ENCODE measurements around the gene ADCK2.

The ADCK2 gene

DNA sequence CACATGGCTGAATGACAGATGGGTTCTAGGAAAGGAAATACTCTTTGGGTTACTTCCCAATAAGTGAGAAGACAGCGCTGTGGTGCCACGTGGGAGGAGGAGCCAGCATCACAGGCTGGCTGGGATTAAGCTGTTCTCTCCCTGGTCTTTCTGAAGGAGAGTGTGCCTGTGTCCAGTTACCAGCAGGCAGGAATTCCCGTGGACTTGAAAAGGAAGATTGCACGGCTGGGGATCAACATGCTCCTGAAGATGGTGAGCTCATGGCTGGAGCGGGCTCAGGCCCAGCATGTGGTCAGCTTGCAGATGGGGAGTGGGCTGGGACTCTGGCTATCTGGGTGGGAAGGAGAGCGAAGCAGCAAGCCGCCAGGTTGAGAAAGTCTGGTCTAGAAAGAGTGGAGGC lies 8.1 kb downstream of the ADCK2 start:
- TF ChIP-seq, protein P1, sequence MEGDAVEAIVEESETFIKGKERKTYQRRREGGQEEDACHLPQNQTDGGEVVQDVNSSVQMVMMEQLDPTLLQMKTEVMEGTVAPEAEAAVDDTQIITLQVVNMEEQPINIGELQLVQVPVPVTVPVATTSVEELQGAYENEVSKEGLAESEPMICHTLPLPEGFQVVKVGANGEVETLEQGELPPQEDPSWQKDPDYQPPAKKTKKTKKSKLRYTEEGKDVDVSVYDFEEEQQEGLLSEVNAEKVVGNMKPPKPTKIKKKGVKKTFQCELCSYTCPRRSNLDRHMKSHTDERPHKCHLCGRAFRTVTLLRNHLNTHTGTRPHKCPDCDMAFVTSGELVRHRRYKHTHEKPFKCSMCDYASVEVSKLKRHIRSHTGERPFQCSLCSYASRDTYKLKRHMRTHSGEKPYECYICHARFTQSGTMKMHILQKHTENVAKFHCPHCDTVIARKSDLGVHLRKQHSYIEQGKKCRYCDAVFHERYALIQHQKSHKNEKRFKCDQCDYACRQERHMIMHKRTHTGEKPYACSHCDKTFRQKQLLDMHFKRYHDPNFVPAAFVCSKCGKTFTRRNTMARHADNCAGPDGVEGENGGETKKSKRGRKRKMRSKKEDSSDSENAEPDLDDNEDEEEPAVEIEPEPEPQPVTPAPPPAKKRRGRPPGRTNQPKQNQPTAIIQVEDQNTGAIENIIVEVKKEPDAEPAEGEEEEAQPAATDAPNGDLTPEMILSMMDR (IDR thresholded peaks at IDR 0.05): no peak

DNA sequence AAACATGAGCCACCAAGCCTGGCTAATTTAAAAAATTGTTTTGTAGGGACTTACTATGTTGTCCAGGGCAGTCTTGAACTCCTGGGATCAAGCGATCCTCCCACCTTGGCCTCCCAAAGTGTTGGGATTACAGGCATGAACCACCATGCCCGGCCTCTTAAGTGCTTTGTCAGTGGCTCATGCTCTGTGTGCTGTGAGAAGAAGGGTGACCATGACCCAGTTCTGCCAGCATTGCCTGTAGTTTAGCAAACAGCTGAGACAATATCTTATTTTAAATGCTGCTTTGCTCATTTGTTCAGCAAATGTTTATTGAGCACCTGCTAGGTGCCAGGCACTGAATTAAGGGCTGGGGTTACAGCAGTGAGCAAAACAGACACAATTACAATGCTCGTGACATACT lies 9.0 kb downstream of the ADCK2 start:
- TF ChIP-seq, protein P1 (IDR thresholded peaks at IDR 0.05): no peak

DNA sequence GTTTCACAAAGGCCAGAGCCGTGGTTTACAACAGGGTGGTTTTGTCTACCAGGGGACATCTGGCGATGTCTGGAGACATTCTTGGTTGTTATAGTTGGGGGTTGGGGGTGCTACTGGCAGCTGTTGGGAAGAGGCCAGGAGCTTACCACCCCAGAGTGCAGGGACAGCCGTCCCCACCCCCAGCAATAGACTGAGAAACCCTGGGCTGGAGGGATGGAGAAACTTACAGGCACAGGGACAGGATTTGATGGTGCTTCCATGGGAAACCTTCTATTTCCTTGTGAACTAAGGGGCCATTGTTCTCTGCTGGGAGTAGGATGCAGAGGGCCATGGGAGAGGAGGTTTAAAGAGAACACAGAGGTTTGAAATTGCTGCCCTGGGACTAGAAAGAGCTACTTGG lies 10.9 kb downstream of the ADCK2 start:
- TF ChIP-seq, protein P1 (IDR thresholded peaks at IDR 0.05): no peak

GRCh38 chr7:140684066-140684950 lies 11.6 kb downstream of the ADCK2 start:
- TF ChIP-seq, protein P1 (IDR thresholded peaks at IDR 0.05): no peak

DNA sequence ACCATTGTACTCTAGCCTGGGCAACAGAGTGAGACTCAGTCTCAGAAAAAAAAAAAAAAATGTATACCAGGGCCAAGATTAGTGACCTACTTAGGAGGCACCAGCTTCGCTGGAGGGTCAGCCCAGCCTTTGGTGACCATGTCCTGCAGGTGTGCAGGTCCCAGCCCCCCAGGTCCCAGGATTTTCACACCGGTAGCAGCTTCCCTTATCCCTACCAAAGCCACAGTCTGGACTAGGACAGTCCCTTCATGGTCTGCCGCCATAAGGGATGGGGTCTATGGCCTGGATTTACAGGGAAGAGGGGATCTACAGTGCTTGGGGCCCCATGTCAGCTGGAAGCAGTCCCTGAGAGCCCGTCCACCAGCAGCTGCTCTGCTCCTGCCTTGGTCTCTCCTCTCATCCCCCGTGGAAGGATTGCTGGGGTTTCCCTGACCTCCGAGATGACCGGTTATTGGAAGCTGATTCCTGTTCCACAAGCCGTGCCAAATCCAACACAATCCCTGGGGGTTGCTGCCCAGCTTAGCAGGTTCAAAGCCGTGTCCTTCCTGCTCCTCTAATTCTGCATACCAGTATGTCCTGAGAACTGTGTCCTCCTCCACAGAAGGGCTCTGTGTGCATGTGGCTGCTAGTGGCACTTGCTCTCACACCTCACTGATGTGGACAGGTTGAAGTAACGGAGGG lies 12.8 kb downstream of the ADCK2 start:
- TF ChIP-seq, protein P1 (IDR thresholded peaks at IDR 0.05): no peak

GRCh38 chr7:140686921-140687320 lies 14.2 kb downstream of the ADCK2 start:
- TF ChIP-seq, protein P1 (IDR thresholded peaks at IDR 0.05): no peak

DNA sequence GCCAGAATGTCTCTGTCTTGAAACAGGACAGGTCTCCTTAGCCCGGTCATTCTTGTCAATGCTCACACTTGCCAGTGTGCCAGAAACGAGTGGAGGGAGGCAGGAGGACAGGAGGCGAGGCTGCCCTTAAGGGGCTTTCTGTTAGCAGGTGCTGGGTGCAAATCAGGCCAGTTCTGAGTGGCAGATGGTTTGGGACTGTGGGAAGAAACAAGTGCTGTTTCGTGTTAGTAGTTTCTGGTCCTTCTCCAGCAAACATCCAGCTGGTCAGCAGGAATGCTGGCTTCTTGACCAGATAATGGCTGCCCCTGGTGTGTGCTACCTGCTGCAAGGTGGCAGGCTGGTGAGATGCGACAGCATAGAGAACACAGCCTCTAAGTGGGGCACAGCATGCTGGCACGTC lies 15.6 kb downstream of the ADCK2 start:
- TF ChIP-seq, protein P1 (IDR thresholded peaks at IDR 0.05): no peak
